ENCODE measurements around the gene GSTK1.
"Not testable (repeated sequence)": the region's sequence is repeated elsewhere in the genome, so short reads cannot be mapped to it uniquely, and the experiment has no call there.

GSTK1 gene

DNA sequence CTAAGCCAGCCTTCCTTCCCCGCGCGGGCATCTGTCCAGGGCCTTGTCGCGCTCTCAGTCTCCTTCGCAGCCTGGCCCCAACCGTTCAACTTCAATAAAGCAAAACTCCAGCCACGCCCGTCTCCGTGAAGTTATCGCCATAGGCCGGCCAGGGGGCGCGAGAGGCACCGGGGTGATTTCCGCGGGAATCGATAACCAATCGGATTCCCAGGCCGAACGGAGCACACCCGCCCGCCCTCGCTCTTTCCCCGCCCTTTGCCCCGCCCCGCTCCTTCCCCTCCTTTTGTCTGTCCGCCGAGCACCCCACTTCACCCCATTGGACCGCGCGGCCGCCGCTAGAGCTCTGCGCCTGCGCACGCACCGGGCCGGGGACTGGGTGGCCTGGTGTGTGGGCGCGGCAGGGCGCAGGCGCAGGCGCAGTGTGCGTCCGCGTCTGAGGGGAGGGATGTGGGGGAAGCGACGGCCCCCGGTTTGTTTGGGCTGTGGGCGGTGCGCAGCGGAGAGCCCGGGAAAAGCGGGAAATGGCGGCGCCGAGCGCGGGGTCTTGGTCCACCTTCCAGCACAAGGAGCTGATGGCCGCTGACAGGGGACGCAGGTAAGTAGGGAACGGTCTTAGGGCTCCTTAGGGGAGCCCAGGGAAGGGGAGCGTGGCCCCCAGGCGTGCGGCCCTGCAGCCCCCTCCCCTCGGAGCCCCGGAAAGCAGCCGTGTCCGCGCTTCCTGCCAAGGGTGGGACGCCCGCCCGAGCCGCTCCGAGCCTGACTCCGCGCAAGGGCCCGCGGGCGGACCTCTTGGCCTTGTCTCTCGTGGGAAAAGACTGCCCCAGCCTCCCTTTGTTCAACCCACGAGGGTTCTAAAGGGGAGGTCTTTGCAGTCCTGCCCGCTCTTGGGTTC lies 24.9 kb downstream of the GSTK1 start, which contains the start of gene CASP2:
CASP2 (plus strand) TSS at position 417 of the 892 bp plus-strand sequence; CDS start at position 522, 105 bp downstream.
- TF ChIP-seq, protein P1, sequence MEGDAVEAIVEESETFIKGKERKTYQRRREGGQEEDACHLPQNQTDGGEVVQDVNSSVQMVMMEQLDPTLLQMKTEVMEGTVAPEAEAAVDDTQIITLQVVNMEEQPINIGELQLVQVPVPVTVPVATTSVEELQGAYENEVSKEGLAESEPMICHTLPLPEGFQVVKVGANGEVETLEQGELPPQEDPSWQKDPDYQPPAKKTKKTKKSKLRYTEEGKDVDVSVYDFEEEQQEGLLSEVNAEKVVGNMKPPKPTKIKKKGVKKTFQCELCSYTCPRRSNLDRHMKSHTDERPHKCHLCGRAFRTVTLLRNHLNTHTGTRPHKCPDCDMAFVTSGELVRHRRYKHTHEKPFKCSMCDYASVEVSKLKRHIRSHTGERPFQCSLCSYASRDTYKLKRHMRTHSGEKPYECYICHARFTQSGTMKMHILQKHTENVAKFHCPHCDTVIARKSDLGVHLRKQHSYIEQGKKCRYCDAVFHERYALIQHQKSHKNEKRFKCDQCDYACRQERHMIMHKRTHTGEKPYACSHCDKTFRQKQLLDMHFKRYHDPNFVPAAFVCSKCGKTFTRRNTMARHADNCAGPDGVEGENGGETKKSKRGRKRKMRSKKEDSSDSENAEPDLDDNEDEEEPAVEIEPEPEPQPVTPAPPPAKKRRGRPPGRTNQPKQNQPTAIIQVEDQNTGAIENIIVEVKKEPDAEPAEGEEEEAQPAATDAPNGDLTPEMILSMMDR (IDR thresholded peaks at IDR 0.05; ENCODE audit: extremely low read depth, insufficient read depth, missing control alignments), result peak; percentile 49
- DNase-seq (ENCODE audit: low spot score), result peak; percentile 99
- in situ Hi-C loops (cut with MboI; ENCODE audit: low pct_unique_long_range_greater_than_20kb, low sequenced_read_pairs, unreplicated experiment), result no loop called here

DNA sequence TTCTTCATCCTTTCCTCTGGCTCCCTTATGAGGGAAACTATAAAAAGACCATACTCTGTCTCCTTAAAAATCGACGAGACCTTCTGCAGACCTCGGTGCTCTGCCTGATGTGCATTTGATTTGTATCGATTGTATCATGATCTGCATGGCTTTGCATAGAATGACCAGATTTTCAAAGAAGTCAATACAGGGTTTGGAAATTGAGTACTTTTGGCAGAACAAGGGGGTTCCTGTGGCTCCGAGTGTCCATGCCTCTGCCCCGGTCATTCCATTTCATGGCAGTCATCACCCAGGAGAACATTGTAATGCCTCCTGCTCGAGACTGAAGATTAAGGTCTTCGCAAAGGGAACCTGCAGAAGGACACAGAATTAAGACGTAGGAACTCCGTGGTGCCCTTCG lies 25.6 kb downstream of the GSTK1 start:
- in situ Hi-C loops (cut with MboI; ENCODE audit: low pct_unique_long_range_greater_than_20kb, low sequenced_read_pairs, unreplicated experiment), result no loop called here
- no peak for DNase-seq (ENCODE audit: low spot score)
- TF ChIP-seq, protein P1 (IDR thresholded peaks at IDR 0.05; ENCODE audit: extremely low read depth, insufficient read depth, missing control alignments), result no peak

DNA sequence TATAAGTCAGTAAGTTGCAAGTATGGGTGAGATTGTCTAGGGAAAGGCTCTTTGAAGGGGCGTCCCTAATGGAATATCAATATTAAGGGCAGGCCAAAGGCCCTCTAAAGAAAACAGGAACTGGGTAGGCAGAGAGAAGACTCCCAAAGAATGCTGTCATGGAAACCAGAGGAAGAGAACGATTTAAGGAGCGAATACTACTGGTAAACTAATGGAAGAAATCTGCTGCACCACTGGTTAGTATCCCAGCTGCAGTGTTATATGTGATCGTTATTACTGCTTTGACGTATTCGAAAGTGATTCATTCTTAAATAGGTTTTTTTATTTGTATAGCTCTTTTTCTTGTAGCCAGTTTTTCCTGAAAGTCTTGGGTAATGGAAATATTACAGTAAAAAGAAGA lies 26.2 kb downstream of the GSTK1 start:
- no peak for DNase-seq (ENCODE audit: low spot score)
- TF ChIP-seq, protein P1 (IDR thresholded peaks at IDR 0.05; ENCODE audit: extremely low read depth, insufficient read depth, missing control alignments), result no peak
- in situ Hi-C loops (cut with MboI; ENCODE audit: low pct_unique_long_range_greater_than_20kb, low sequenced_read_pairs, unreplicated experiment), result no loop called here

DNA sequence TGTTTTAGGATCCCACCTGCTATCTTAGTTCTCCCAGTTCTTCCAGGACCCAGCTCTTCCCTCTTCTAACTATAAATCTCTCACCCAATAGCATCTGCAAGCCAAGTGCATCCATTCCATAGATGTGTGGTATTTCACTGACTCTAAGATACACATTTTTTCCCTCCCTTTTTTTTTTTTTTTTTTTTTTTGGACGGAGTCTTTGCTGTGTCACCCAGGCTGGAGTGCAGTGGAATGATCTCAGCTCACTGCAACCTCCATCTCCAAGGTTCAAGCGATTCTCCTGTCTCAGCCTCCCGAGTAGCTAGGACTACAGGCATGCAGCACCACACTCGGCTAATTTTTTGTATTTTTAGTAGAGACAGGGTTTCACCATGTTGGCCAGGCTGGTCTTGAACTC lies 26.6 kb downstream of the GSTK1 start:
- DNase-seq (ENCODE audit: low spot score); in situ Hi-C loops (cut with MboI; ENCODE audit: low pct_unique_long_range_greater_than_20kb, low sequenced_read_pairs, unreplicated experiment): not testable (repeated sequence)

DNA sequence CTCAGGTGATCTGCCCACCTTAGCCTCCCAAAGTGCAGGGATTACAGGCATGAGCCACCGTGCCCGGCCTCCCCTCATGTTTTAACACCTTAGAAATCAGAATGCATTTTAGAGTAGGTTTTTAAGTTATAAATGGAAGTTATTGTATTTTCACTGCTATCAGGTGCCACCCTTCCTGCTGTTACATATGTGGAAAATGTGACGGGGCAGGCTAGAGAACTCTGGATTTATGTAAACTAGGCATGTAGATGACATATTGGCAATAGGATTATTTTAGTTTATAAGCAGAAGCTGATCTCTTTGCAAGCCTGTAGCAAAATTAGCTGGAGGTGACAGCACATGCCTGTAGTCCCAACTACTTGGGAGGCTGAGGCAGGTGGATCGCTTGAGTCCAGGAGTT lies 27.1 kb downstream of the GSTK1 start:
- no peak for DNase-seq (ENCODE audit: low spot score)
- TF ChIP-seq, protein P1 (IDR thresholded peaks at IDR 0.05; ENCODE audit: extremely low read depth, insufficient read depth, missing control alignments), result no peak
- in situ Hi-C loops (cut with MboI; ENCODE audit: low pct_unique_long_range_greater_than_20kb, low sequenced_read_pairs, unreplicated experiment), result no loop called here

DNA sequence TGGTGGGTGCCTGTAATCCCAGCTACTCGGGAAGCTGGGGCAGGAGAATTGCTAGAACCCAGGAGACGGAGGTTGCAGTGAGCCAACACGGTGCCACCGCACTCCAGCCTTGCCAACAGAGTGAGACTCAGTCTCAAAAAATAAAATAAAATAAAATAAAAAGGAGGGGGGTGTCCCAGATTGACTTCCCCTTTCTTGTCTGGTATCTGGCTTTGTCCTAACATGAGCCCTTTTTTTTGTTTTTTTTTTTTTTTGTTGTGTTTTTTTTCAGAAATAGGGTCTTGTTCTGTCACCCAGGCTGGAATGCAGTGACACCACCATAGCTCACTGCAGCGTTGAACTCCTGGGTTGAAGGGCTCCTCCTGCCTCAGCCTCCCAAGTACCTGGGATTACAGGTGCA lies 29.6 kb downstream of the GSTK1 start:
- in situ Hi-C loops (cut with MboI; ENCODE audit: low pct_unique_long_range_greater_than_20kb, low sequenced_read_pairs, unreplicated experiment), result no loop called here
- TF ChIP-seq, protein P1 (IDR thresholded peaks at IDR 0.05; ENCODE audit: extremely low read depth, insufficient read depth, missing control alignments), result no peak
- DNase-seq (ENCODE audit: low spot score), result no peak

DNA sequence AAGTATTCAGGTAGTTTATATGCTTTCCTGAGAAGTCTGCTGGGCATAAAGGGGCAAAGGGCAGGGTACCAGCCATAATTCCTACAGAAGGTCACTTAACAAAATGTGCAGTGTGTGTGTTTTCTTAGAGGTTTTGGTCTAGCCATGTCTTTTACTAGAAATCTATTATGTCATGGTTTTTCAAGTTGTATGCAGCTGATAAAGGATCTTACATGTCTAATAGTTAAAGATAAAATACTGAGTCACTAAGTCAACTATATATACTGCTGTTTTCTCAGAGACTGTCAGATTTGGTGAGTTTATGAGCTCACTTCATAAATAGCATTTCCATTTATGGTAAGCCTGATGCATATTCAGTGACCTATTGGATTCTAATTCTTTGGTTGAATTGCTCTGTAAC lies 32.6 kb downstream of the GSTK1 start:
- in situ Hi-C loops (cut with MboI; ENCODE audit: low pct_unique_long_range_greater_than_20kb, low sequenced_read_pairs, unreplicated experiment), result no loop called here
- DNase-seq (ENCODE audit: low spot score), result no peak
- TF ChIP-seq, protein P1 (IDR thresholded peaks at IDR 0.05; ENCODE audit: extremely low read depth, insufficient read depth, missing control alignments), result no peak
